Measurements from ENCODE around the gene ANKS1B.
"Not testable (repeated sequence)": the region's sequence is repeated elsewhere in the genome, so short reads cannot be mapped to it uniquely, and the experiment has no call there.

The ANKS1B gene

DNA sequence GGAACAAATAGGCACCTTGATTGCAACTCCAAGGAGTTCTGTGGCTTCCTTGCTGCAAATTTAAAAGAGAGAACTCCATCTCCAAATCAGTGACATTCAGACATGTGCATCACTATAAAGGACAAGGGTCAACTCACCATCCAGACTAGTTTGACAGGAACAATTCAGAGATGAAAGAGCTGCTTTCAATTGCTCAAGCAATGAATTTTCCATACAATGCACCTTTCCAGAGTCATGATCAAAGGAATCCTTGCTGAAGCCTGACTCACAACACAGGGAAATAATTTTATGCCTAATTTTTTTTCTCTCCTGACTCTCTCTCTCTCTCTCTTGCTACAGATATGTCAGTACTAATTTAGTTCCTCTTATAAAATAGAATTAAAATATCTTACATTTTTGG lies 717.7 kb downstream of the ANKS1B start:
- DNase-seq (ENCODE audit: low read depth): no peak

DNA sequence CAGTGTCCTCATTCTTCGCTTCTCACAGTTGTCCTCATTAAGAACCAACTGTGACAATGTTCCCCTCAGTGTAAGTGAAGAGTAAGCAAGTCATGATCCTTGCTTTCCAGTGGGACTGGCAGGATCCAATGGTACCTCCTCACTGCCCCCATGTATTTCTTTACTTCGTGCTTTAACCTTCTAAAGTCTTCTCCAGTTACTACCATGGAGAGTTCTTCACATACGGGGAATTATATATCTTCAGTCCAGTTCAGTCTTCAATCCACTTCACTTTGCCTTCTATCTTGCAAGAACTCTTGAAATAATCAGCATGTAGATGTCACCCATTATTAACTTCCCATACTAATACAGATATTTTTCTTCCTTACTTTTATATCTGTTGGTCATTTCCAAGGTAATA lies 719.1 kb downstream of the ANKS1B start:
- no peak for DNase-seq (ENCODE audit: low read depth)

DNA sequence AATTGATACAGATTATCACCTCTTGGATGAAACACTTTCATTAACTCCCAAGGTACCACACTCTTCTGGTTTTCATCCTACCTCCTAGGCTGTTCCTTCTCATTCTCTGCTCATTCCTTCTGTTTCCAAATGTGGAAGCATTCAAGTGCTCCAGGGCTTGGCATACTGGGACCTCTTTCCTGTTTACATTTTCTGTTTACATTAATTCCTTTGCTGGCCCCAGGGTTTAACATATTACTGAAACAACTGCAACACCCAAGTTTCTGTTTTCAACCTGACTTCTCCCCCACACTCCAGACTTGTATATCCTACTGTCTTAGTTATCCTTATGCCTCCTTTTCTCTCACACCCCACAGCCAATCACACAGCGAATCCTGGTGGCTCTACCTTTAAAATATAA lies 723.5 kb downstream of the ANKS1B start:
- DNase-seq (ENCODE audit: low read depth): no peak

DNA sequence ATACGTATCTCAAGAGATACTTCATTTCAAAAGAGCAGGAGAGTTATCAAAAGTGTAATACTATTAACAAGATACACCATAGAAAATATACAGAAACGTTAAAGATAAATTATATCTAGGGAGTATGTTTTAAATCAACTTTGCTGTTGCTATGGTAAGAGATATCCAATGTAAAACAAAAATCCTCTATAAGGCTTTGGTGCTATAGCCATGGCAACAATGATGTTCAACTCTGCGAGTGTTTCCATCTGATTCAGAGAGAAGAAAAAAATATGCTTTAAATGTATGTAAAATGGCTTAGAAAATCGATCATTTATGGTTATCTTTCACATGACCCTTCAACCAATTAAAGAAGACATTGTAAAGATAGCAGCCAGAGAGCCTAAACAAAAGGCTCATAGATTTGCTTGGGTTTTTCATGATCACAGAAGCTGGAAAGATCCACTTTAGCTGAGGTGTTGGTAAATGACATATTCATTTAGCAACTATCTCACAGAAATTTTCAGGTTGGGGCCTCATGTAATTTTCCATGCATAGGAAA lies 724.2 kb downstream of the ANKS1B start:
- no peak for DNase-seq (ENCODE audit: low read depth)

DNA sequence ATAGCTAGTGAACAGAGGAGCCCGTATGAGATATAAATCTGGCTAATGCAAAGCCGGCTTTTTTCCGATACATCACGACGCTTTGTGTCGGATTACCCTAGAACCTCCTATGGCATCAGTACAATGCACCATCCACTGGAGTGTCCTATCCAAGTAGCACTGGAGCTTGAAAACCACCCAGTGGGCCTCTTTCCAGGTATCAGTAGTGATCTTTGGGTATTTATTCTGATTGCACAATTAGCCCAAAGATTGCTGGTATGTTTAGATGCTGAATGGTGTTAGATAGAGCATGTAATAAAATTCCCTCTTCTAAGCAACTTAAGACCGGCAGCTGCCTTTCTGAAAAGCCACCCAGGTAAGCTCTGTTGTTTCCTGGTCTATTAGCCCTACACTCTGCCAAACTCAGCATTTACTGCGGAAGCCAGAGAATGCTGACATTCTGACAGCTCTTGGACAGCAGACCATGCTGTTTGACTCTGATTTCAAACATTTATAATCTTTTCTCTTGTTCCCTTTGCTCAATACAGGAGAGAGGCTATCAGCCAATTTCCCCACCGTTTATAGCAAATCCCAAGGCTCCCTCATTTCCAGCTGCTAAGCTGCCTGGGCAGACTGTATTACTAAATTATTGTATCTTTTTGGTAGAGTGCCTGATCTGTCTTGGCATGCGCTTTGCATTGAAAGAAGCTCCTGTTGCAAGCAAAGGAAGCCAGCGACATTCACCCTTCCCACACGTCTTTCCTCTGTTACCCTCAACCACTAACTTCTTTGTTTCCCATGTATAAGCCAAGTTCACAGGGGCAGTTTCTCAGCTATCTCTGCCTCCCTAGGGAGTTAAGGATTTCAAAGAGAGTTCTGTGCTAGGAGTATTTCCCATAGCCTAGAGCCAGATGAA lies 725.4 kb downstream of the ANKS1B start:
- DNase-seq (ENCODE audit: low read depth): no peak

DNA sequence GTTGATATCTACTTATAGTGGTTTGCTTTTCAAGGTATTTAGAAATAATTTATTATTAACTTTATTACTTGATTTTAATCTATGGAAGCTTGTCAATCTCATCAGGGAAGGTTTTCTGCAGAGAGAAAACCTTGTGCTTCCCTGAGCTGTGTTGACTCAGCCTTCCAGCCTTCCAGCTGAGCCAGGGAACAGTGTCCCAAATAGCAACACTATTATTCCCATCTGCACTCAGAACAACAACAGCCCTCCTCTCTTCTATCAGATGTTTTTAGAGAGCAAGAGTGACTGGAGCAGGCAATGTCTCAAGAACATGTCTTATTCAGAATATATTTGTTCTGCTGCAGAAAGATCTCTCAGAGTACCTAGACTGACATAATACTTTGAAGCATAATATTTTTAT lies 727.1 kb downstream of the ANKS1B start:
- no peak for DNase-seq (ENCODE audit: low read depth)

DNA sequence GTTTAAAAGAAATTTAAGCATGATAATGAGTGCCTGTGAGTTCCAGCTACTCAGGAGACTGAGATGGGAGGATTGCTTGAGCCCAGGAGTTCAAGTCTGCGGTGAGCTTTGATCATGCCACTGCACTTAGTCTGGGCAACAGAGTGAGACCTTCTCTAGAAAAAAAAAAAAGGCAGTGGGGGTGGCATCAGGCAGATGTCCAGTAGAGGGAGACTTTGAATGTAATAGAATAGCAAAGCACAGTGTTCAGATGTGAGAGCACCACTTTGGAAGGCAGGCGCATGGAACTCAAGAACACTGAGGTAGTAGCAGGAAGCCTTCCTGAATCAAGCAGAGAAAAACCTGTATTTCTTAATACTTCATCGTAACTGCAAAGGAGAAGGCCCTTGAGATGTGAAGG lies 731.7 kb downstream of the ANKS1B start:
- no peak for DNase-seq (ENCODE audit: low read depth)

DNA sequence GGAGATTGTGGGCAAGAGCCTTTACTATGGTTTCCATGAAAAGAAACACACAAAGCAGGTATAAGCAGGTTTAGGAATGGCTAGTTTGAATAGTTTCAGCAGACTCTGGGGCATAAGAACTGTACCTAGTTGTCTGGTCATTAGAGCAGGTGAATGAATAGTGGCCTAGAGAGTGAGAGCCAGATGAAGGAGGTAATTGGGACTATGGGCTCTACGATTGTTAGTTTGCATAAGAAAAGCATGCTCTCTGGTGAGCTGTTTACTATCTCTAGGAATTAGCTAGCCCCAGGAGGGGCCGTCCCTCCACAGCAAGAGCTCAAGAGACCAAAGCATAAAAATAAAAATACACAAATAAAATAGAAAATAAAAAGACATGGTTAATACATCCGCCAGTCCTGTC lies 734.6 kb downstream of the ANKS1B start:
- no peak for DNase-seq (ENCODE audit: low read depth)

DNA sequence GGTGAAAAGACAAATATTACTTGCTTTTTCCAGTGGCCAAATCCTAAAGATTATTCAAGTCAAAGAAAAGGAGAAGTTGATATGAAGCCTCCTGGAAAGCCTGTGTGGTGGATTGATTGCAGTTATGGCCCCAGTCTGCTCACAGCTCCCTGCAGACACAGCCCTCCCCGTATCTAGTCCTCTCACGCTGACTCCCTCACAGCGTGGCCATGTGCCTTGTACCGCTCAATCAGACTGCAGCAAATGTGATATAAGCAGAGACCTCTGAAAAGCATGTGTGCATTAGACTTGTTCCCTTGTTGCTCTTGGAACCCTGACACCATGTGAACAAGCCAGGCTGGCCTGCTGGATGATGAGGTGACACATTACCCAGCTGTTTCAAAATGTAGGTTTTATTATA lies 735.2 kb downstream of the ANKS1B start:
- no peak for DNase-seq (ENCODE audit: low read depth)

DNA sequence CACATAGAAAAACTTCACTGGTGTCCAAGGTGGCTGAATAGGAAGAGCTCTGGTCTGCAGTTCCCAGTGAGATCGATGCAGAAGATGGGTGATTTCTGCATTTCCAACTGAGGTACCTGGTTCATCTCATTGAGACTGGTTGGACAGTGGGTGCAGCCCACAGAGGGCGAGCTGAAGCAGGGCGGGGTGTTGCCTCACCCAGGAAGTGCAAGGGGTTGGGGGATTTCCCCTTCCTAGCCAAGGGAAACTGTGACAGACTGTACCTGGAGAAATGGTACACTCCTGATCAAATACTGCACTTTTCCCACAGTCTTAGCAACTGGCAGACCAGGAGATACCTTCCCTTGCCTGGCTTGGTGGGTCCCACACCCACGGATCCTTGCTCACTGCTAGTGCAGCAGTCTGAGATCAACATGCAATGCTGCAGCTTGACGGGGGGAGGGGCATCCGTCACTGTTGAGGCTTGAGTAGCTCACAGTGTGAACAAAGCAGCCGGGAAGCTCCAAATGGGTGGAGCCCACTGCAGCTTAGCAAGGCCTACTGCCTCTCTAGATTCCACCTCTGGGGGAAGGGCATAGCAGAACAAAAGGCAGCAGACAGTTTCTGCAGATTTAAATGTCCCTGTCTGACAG lies 746.7 kb downstream of the ANKS1B start:
- not testable (repeated sequence) for DNase-seq (ENCODE audit: low read depth)

DNA sequence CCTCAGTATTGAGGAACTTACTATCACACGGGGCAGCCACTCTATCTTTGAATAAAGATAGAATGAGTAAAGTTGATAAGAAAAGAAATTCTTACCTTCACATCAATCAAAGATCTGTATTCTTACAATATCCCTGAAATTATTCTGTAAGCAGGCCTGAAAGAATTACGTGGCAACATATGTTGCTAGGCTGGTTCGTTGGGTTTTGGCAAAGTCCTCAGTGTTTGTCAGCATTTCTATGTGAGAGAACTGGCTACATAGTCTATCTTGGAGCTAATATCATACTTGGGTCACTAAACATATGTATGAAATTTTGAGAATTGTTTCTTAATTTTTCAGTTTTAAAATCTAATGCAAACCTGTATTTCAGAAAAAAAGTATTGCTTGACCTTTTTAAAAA lies 749.4 kb downstream of the ANKS1B start:
- no peak for DNase-seq (ENCODE audit: low read depth)

DNA sequence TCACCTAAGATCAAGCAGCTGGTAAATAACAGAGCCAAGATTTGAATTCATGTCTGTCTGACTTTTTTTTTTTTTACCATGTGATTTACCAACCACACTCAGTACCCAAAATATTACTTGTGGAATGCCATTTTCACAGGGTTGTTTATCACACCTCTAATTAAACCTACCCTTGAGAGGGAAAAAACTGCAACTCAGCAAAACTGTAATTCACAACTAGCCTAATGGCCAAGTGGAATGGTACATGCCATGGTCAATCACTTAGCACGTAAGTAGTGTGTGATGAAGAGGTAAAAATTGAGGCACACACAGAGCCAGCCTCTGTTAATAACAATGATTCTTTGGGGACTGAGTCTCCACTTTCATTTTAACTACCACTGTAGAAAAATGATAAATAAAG lies 750.0 kb downstream of the ANKS1B start:
- DNase-seq (ENCODE audit: low read depth): no peak

DNA sequence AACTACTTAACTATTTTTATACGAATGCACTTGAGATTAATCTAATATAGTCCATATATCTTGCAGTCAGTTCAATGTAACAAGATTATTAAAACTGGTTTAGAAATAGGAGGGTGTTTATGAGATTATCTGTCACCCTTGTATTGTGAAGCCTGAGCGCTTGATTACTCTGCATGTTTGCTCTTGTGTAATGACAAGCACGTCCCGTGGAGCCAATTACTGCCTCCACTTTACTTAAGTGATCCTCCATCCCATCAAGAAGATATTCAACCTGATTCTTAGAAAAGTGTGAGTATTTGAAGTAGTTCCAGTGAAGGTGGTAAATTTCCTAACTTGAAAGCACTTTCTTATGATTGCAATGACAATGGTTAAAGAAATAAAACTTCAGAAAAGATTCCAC lies 752.4 kb downstream of the ANKS1B start:
- DNase-seq (ENCODE audit: low read depth): no peak

DNA sequence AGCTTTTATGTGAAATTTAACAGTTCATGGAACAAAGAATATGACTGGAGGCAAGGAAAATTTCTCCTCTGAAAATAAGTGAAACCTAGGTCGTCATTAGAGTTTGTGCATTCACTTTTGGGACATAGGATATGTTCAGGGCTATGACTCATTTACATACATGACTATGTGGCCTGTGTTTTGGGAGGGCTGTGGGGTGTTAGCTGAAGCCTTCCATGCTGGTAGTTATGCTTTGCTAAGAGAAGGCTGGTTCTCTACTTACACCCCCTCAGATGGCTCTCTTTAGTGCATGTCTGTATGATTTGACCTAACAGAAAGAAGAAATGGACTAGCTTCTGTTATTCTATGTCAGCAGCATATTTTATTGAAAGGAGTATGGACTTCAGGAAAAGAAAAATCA lies 753.7 kb downstream of the ANKS1B start:
- DNase-seq (ENCODE audit: low read depth): no peak

DNA sequence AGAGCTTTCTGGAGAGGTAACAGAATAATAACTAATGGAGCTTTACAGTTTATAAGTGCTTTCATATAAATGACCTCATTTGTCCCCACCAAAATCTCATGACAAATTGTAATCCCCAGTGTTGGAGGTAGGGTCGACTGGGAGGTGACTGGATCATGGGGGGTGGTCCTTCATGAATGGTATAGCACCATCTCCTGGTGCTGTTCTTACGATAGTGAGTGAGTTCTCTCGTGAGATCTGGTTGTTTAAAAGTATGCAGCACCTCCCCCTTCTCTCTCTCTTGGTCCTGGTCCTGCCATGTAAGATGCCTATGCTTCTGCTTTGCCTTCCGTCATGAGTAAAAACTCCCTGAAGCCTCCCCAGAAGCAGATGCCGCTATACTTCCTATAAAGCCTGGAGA lies 760.5 kb downstream of the ANKS1B start:
- DNase-seq (ENCODE audit: low read depth): no peak

DNA sequence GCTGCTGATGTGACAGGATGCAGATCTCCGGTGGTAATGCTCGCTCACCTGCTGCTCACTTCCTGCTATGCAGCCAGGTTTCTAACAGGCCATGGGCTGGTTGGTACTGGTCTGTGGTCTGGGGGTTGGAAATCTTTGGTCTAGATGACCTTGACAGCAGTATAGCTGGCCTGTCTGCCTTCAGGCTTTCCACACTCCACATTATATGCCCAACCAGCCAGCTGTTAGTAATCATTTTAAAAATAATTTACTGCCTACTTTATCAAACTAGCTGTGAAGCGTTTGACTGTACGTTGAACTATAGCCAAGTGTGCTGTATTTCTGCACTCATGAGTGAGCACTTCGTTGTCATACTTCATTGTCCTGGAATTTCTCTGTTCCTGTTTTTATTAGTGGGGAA lies 761.2 kb downstream of the ANKS1B start:
- DNase-seq (ENCODE audit: low read depth): no peak

DNA sequence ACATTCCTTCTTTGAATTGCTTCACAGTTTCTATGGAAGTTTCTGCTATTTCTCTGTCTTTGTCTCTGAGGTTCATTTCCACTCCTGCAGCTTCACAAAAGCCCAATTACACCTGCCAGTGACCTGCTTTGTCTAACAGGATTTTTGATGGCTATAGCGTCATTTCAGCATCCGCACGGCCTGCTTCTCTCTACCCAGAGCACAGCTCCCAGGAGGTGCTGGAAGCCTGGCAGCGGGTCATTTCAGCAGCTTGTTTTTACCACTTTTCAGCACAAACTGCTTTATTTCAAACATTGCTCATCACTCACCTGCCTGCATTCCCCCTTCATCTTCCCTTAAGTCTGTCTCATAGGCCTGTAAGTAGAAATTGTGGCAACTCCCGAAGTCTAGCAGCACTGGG lies 771.7 kb downstream of the ANKS1B start:
- no peak for DNase-seq (ENCODE audit: low read depth)

DNA sequence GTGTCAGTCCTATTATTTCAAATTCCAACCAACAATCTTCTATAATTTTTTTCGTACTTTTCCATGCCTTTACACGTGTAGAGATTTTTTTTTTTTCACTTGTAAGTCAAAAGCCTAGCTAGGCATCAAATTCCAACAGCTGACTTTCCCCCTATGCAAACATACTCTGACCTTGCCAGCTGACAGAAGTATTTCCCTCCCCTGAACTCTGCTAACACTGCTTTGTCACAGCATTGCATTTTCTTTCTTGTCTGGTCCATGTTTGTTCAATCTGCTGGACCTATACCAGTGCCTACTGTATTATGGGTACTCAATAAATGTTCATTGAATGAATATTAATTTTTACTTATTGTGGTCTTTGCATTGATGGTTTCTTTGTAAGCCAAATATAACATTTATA lies 772.5 kb downstream of the ANKS1B start:
- DNase-seq (ENCODE audit: low read depth): no peak

DNA sequence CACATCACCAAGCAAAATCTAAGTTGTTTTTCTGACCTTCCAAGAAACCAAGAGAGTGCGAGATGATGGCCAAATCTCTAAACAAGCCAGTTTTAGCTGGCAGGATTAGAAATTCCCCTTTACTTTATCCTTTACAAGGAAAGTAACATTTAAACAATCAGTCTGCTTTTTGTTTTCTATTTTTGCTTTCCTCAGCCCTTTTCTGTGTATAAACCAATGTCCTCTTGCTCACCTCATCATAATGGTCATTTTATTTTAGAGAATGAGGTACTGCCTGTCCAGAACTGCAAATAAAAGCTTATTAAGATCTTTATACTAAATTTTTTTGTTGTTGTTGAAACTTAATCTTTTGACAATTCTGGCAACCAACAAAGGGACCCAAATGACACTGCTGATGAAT lies 779.6 kb downstream of the ANKS1B start:
- DNase-seq (ENCODE audit: low read depth): no peak

DNA sequence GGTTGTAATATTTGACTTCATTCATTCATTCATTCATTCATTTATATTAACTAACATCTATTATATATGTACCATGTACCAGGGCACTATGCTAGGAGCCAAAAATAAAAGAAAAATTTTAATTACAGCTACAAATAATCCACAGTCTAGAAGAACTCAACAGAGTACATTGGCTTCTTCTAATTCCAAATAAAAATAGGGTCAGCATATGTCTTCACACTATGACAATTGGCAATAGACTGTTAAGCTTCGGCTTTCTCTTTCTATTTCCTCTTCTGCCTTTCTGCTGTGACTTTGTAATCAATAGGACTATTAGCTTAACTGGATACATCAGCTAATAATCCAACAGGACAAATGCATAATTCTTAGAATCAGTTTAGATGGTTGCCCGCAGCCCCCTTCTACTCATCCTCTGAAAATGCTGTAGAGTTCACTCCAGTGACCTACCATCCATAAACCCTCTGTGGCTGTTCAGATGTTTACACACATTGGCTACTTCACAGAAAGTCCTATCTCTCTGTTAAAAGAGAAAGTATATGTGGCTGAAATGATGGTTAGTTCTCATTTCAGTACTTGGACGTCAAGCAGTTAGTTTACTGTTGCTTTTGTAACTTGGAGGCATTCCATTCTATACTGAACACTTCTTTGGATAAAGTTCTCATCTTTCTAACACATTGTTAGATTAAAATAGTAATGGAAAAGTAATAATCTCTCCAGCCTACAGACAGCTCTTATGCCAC lies 782.7 kb downstream of the ANKS1B start:
- no peak for DNase-seq (ENCODE audit: low read depth)

DNA sequence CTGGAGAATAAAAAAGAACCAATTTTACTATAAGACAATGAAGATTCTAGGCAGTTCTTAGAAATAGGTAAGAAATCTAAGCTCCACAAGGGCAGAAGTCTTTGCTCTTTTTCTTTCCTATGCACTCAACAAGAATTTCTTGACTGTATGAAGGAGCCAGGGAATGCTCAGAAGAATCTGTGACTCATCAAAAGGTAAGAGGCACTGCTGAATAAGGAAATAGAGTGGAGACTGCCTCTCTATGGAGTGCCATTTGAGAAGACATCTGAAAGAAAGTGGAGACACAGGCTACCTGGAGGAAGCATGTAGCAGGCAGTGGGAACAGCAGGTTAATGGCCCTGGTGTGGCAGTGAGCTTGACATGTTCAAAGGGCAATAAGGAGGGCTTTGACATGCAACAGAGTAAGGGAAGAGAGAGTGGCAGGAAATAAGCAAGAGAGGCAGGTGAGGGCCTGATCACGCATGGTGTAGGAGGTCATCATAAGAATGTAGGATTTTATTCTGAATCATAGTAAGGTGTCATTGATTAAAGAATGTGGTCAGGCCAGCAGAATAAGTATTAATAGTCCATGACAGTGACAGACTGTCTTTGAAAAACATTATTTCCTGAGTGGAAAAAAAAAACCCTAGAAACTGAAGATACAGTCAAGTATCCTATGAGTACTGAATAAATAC lies 783.9 kb downstream of the ANKS1B start:
- DNase-seq (ENCODE audit: low read depth): no peak

DNA sequence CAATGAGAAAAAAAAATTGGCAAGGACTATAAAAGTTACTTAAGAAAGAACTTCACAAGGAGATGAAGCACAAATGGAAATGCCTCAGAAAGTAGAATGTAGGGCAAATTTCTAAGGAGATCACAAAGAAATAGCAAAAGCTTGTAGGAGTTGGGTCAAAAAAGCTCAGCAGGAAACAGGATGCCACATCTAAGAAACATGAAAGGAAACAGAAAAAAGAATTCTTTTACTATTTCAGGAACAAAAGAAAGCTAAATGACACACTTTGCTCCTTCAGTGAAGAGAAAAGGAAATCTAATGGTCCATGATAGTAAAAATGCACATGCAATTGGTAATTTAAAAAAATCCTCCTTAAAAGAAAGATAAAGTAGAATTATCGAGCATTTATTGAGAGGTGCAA lies 789.3 kb downstream of the ANKS1B start:
- DNase-seq (ENCODE audit: low read depth): no peak

All from stimulated activated CD8-positive, alpha-beta memory T cell treated with anti-CD3 and anti-CD28 coated beads, Interleukin-12 subunit alpha, Interleukin-12 subunit beta, amount 100 ng/mL, for 4 hours (primary cell).